ENCODE measurements around the gene OR10J4. TPM values are rescaled to one million over a fixed set of nuclear protein-coding genes. Genes with fewer than 3 reads are reported as not detected.

Gene OR10J4
- polyA plus RNA-seq, 4 donors, result not detected

Other genes starting within 250 kb of the OR10J4 start
- gene ACKR1, start 227.3 kb upstream of the OR10J4 start, polyA plus RNA-seq (ENCODE audit: insufficient read length in 4 of 4), result 1 to 10 TPM in 1 of 4 donors, under 1 TPM in 2, not detected in 1; 0.29 to 1.2 (median 0.51) TPM
- gene FCER1A, start 129.9 kb upstream of the OR10J4 start, polyA plus RNA-seq (ENCODE audit: insufficient read length in 4 of 4), result under 1 TPM; 0.27 to 0.81 (median 0.37) TPM
- gene OR10J1, start 7.5 kb downstream of the OR10J4 start, polyA plus RNA-seq (ENCODE audit: insufficient read length in 4 of 4), result under 1 TPM in 3 of 4 donors, not detected in 1; 0.03 to 0.06 (median 0.05) TPM
- gene OR10J5, start 103.8 kb downstream of the OR10J4 start, polyA plus RNA-seq (ENCODE audit: insufficient read length in 4 of 4), result not detected
- not detected for gene APCS, start 155.6 kb downstream of the OR10J4 start, polyA plus RNA-seq (ENCODE audit: insufficient read length in 4 of 4)

Measured in left renal cortex interstitium (tissue), 4 donors.